GM19328 (cell line): ENCODE measurements around the gene TUBB4B.

ENCODE experiments used
- ATAC-seq: cut with Tn5 transposase; IDR thresholded peaks from one replicate; pipeline ENCODE4 v1.9.1; 2021; ENCODE audit warnings: mild to moderate bottlenecking, moderate library complexity; ENCODE audit not compliant: unreplicated experiment

TUBB4B gene

DNA sequence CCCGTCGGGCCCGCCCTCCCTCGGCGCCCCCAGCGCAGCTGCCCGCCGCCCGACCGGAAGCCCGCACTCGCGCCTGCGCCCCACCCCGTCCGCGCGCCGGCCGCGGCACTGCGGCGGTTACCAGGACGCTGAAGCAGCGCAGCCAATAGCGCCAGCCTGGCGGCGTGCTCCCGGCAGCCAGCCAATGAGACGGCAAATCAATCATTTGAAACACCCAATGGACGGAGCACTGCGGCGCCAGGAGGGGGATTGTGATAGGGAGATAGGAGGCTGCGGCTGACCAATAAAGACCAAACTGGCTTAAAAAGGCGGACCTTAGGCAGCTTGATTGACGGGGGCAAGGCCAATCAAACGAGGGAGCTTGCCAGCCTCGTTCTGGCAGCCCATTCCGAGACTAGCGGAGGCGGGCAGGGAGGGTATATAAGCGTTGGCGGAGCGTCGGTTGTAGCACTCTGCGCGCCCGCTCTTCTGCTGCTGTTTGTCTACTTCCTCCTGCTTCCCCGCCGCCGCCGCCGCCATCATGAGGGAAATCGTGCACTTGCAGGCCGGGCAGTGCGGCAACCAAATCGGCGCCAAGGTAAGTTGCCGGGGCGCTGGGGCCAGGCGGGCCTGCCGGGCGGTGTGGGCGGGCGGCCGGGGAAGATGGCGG, at the start of gene TUBB4B:
TSS of gene TUBB4B (plus strand) at position 447 of the 649 bp plus-strand sequence. CDS start at position 521, 74 bp downstream.
- peak; percentile 64 for ATAC-seq

DNA sequence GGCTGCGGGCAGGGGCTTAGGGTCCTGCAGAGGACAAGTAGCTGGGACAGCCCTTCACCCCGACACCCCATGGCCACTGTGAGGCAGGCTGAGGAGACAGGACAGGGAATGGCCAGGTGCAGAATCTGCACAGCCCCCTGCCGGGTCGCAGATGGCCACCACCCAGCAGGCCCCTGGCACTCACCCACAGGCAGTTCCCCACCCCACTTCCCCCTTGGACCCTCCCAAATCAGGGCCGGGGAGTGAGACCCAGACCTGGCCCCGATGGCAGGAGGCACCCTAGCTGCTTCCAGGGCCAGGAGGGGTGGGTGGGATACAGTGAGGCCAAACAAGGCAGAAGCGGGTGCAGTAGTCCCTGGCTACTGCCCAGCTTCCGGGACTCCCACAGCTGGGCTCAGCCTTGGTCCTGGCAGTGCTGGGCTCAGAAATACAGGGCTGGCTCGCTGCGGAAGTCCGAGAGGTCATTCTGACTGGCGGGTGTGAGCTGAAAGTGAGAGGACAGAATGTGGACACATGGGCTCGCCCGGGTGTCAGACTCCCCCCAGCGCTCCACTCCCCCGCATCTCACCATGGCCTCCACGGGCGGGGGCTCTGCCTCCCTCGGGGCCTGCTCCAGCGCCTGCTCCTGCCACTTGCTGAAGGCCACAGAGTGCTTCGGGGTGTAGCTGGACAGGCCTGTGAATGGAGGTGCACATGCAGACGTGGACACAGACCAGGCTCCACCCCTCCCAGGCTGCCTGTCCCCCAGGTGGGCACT, 49.2 kb upstream of the TUBB4B start:
- ATAC-seq = no peak

DNA sequence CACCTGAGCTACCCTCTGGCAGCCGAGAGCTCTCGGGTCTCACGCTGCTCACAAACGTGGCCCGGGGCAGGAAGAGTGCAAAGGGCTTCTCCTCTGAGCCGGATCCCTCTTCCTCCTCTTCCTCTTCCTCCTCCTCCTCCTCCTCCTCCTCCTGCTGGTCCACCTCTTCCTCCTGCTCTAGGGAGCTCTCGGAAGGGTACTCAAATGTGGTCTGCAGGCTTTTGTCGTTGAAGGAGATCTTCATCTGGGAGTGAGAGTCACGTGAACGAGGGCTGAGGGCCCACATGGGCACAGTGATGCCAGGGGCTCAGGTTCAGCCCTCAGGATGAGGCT, 48.7 kb upstream of the TUBB4B start:
- no peak for ATAC-seq

DNA sequence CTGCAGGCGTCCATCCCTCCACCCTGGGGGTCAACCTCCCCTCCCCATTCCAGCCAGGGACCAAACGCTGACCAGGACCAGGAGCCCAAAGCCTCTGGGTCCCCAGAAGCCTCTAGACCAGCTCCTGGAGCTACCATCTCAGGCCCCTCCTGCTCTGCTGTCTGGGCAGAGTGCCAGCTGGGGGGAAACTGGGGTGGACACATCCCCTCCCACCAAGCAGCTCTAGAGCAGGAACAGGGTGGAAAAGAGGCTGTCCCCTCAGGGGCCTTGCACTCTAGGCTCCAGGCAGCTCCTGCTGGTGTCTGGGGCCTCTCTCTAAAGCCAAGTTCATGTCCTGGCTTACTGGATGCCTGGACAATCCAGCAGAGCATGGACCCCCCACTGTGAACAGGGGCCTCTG, 48.2 kb upstream of the TUBB4B start:
- ATAC-seq = no peak

DNA sequence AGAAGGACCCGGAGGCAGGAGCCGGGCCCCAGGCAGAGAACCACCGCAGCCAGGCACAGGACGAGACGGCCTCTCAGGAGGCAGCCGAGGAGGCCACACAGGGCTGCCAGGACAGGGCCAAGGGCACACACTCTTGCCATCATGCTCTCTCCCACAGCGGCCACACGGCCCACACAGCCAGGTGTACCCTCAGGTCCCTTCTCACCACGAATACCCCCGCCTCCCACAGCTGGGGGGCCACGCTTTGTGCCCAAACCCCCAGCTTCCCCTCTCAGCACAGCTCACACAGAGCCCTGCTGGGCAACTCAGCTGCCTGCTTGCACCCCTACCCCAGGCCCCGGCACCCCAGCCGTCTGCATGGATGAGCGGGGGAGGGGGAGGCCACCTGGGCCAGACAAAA, 47.3 kb upstream of the TUBB4B start:
- ATAC-seq = no peak

DNA sequence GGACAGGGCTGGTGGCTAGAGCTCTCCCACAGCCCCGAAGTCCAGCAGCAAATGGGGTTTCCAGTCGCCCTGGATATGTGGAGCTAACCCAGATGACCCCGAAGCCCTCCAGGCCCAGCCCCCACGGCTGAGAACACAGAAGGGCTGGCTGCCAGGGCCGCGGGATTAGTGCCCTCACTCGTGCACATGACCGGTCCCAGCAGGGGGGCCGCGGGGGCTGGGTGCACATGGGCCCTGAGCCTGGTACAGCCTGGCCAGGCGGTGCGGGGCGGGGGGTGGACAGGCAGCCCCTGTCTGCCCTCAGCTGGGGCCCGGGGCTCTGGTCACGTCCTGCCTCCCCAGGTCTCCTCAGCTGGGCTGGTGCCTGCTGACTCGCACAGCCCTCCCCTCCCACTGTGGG, 46.7 kb upstream of the TUBB4B start:
- ATAC-seq = no peak

DNA sequence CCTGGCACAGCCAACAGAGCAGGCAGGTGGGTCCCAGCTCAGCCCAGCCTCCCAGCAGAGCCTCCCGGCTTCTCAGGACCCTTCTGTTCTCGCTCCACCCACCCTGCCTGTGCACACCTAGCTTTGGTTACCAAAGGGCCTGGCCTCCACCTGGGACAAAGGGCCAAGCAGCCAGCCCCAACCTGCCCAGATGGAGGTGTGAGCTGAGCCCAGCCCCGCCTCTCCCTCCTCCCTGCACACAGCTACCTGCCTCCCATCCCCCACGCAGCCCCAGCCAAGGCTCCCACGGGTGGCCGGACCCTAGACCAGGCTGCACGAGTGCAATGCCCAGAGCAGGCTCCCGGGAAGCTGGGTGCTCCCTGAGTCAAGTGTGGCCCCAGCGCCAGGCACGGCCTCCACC, 46.2 kb upstream of the TUBB4B start:
- ATAC-seq = no peak

DNA sequence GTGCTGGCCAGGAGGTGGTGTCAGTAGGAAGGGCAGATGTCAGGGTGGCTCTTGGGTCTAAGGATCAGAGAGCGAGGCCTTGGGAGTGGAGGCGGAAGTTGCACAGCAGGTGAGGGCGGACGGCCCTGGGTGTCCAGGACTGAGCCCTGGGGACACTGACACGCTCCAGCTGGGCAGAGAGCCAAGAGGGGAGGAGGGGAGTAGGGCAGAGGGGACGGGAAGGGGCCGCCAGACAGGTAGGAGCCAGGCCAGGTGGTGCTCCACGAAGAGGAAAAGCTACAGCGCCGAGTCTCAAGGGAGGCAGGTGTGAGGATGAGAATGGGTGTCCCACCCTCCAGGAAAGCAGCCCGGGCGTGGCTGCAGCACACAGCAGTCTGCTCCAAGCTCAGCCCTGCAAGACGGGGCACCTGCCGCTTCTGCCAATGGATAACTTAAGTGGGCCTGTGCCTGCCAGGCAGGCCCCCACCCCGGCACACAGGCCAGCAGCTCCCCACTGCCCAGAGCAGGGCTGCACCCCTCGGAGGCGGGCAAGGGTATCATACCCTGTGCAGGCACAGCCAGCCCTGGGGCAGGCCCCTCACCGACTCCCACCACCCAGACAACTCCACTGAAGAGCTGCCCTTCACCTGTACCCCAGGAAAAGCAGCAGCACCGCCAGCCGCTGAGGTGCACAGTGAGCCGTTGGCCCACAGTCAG, 45.4 kb upstream of the TUBB4B start:
- no peak for ATAC-seq

DNA sequence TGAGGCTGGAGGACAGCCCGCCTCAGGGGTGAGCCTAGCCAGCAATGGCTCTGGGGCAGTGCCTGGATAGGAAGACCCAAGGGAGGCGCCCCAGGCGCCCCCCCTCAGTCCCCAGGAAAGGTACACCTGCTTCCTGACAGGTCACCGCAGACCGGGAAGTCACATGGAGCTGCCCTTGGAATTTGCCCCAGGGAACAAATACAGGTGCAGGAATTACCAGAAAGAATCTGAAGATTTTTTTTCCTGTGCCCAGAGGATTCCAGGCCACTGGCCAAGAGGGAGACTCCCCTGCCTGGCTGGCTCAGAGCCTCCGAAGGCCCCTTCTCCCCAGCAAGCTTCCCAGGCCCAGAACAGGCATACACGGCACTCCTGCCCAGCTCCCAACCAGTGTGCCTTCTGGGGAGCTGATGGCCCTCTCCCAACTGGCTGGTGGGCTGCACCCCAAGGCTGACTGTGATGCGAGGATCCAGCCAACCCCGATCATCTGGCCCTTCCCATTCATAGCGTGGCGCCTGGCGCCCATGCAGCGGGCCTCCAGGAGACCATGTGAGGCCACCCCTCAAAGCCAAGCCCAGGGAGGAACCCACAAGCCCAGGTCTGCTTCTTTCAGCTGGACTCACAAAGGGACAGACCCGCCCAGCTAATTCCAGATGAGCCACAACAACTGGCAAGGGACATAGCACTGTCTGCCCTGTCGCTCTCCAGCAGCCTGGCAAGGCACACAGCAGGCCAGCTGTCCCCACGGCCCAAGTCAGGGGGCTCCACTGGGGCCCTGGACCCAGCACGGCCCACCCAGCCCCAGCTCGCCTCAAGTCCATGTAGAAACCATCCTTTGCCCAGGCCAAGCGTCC, 42.8 kb upstream of the TUBB4B start:
- no peak for ATAC-seq

DNA sequence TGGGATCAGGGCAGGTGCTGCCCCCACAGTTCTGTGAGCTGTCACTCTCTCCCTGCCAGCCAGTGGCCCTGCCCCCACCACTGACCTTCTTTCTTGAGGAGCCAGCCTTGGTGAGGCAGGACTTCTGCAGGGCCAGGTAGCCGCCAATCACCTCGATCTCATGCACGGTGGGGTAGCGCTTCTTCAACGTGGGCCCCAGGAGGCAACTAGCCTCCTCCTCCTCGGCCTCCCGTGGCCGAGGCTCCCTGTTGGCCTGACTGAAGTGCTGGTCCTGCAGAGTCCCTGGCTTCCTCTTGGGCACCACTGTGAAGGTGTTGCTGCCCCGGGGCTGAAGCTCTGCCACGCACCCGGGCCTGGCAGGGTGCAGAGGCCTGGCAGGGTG, 42.2 kb upstream of the TUBB4B start:
- ATAC-seq = no peak

DNA sequence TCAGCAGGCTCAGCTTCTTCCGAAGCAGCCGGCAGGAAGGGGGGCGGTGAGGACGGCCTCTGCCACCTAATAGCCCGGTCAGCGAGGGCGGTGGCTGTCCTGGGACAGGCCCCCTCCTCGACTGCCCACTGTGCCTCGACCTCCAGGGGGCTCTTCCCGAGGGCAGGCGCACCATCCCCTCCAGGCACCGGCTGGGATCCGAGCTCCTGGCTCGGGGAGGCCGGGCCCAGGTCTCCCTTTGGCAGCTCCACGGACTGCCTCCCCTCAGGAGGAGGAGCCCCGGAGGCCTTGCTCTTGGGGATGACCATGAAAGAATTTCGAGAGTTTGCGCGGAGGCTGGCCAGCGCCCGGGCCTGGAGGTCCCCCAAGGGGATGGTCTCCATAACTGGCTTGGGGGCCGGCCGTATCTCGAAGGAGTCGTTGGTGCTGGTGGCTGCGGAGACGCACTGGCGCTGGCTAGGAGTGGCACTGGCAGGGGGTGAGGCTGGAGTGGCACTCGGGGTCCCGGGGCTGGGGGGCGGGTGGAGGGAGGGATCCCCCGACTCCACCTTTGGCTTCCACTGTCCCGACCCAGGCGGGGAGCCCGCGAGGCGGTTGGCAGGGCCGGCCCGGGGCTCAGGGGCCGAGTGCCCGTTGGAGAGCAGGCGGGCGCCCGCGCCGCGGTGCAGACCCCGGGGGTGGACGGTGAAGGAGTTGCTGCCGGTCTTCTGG, 41.5 kb upstream of the TUBB4B start:
- ATAC-seq = no peak

DNA sequence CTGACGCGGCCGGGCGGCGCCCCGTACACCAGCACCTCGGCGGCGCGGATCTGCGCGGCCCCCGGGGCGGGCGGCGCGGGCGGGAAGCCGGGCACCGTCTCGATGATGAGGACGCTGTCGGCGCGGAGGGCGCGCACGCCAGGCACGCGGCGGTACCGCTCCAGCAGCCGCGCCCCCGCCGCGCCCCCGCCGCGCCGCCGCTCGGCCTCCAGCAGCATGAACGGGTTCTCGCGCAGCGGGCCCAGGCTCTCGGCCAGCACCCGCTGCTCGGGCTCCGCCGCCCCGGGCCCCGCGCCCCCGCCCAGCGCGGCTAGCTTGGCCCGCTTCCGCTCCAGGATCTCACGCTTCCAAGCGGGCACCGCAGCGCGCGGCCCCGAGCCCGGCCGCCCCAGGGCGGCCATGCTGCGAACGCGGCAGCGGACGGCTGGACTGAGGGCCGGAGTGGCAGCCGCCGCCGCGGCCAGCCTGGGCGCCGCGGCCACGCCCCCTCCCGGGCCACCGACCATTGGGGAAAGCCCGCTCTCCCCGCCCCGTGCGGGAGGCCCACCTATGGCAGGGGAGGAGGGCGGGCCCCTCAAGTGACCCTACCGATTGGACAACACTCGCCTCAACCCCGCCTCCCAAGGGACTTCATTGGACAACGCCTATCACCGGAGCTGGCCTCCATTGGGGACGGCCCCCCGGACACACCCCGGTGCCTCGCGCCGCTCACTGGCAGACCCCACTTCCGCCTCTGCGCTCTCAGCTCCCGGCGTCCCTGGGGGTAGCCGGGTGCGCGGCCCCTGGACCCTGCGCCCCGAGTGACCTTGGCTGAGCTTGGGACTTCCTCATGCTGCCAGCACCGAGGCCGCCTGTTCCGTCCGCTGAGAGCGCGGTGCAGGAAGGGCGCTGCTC, 40.5 kb upstream of the TUBB4B start, which contains the start of gene TPRN:
TSS of gene TPRN (minus strand) at position 431 of the 894 bp plus-strand sequence. CDS start at position 401, 30 bp downstream.
- ATAC-seq = peak; percentile 80

DNA sequence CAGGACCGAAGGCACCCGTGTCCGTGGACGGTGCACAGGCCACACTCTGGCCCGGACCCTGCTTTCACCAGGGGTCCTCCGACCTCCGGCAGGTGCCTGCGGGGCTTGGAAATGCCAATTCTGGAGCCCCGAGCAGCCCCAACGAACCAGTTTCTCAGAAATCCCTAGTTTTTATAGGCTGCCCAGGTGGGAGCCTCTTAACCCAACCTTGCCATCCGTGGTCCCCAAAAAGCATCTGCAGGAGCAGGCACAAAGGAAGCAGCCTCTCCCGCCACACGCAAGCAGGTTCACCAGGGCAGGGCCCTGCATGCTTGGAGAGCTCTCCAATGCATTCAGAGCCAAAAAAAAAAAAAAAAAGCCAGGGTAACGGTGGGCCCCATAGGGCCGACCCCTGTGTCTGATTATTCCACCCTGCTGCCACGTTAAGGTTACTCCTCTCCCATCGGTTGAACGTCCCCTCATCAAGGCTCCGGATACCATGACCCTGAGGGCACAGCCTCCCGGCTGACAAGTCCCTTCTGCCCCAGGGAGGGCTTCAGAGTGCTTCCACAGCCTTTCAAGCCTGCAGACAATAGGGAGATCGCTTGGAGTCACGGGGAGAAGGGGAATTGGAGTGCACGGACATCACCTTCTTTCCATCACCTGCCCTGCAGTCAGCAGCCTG, 39.8 kb upstream of the TUBB4B start:
- peak; percentile 13 for ATAC-seq

DNA sequence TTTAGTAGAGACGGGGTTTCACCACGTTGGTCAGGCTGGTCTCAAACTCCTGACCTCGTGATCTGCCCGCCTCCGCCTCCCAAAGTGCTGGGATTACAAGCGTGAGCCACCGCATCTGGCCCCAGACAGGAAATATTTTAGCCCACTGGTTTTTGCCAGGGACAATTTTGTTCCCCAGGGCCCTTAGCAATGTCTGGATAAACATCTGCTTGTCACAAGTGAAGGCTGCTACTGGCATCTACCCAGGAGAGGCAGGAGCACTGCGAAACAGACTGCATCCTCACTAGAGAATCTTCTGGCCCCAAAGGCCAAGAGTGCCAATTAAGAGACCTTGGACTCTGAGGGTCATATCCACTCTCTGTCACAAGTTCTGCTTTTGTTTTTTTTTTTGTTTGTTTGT, 38.1 kb upstream of the TUBB4B start:
- ATAC-seq = no peak

DNA sequence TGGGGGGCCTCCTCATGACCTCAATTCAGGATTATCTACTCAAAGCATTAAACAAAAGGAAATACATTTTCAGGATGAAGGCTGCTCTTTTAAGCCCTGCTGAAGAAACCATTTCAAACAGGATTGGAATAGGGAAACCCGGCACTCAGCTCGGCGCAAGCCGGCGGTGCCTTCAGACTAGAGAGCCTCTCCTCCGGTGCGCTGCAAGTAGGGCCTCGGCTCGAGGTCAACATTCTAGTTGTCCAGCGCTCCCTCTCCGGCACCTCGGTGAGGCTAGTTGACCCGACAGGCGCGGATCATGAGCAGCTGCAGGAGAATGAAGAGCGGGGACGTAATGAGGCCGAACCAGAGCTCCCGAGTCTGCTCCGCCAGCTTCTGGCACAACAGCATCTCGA, 36.4 kb upstream of the TUBB4B start:
- no peak for ATAC-seq

DNA sequence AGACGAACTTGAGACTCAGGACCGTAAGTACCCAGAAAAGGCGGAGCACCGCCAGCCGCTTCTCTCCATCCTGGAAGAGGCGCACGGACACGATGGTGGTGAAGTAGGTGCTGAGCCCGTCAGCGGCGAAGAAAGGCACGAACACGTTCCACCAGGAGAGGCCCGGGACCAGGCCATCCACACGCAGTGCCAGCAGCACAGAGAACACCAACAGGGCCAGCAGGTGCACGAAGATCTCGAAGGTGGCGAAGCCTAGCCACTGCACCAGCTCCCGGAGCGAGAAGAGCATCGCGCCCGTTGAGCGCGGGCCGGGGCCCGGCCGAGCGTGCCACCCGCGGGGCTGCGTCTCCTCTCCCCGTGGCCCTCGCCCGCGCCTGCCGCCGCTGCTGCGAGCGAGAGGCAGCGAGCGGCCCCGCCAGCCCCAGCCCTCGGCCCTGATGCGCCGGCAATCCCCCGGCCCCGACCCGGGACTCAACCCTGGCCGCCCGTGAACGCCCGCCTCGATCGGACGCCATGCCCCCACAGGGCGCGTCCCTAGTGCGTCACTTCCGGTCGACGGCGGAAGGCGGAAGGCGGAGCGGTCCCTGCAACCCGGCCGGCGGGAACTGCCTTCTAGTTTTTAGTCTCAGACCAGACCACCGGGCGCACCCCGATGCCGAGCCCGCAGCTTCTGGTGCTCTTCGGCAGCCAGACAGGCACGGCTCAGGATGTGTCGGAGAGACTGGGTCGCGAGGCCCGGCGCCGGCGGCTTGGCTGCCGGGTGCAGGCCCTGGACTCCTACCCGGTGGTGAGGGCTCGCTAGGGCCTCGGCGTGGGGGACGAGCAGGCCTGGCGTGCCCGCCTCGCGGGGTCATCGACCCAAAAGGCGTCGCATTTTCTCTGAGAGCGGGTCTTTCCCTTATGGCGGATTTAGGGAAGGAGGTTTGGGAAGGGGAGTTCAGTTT, 35.7 kb upstream of the TUBB4B start, which contains the start of the genes NDOR1 and TMEM203:
TSS of gene NDOR1 (plus strand) at position 575 of the 944 bp plus-strand sequence. CDS start at position 653, 78 bp downstream.
TSS of gene TMEM203 (minus strand) at position 523 of the 944 bp plus-strand sequence. CDS start at position 289, 234 bp downstream.
- ATAC-seq = peak; percentile 38

DNA sequence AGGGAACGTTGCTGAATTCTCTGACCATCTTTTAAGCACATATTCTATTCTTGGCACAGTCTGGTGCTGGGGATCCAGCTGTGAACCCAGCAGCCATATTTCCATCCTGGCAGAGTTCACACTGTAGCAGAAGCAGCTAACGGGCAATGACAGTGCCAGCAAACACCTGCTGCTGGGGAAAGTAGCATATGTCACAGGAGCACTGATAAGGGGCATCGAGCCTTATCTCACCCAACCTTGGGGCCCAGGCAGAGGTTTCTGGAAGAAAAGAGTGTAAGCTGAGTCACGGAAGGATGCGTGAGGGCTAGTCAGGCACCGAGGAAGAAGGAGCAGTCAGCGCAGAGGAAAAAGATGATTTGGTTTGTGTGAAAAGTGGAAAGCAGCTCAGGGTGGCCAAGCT, 34.5 kb upstream of the TUBB4B start:
- no peak for ATAC-seq

DNA sequence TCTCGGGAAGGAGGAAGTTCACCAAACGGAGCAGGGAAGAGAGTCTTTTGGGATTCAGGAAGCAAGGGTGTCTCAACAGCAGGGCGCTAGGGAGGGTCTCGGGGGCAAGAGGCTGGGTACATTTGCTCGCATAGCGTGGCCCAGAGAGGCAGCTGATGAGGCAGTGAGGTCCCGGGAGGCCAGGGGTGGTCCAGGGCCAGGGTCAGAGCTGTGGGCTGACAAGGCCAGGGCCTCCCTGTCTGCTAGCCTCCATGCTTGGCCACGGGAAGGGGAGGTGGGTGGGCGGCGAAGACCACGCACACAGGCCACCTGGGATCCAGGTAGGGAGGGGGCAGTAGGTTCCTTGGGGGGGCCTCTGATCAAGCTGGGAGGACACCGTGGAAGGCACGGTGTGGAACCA, 29.6 kb upstream of the TUBB4B start:
- no peak for ATAC-seq
